Smooth muscle cell (in vitro differentiated cells): ENCODE measurements around the gene OIT3. TPM values are rescaled to one million over a fixed set of nuclear protein-coding genes. Genes with fewer than 3 reads are reported as not detected.

Experiments used
- DNase-seq: peaks from one replicate; lab custom pipeline; 2025; ENCODE audit not compliant: unreplicated experiment; lab: John Stamatoyannopoulos, UW
- H2AFZ ChIP-seq: fragments of 200-600 bp; sonication (generic); 2 replicates; pipeline ENCODE4 v1.6.0; 2016; ENCODE audit warnings: antibody characterized with exemption, low read depth, mild to moderate bottlenecking
- H3F3A ChIP-seq: fragments of 200-600 bp; sonication (generic); 2 replicates; pipeline ENCODE4 v1.6.0; 2017; ENCODE audit warnings: antibody characterized with exemption, low read depth
- H3K27ac ChIP-seq: fragments of 200-600 bp; sonication (generic); 2 replicates; pipeline ENCODE4 v1.5.1; 2016; ENCODE audit warnings: low read depth, mild to moderate bottlenecking
- H3K27me3 ChIP-seq: fragments of 200-600 bp; sonication (generic); 2 replicates; pipeline ENCODE4 v1.6.1; 2016; ENCODE audit warnings: low read depth, mild to moderate bottlenecking
- H3K36me3 ChIP-seq: fragments of 200-600 bp; sonication (generic); 2 replicates; pipeline ENCODE4 v1.5.1; 2016; ENCODE audit warnings: low read depth
- H3K4me1 ChIP-seq: fragments of 200-600 bp; sonication (generic); 2 replicates; pipeline ENCODE4 v1.5.1; 2016; ENCODE audit warnings: low read depth
- H3K4me2 ChIP-seq: fragments of 200-600 bp; sonication (generic); 2 replicates; pipeline ENCODE4 v1.6.0; 2016; ENCODE audit warnings: mild to moderate bottlenecking
- H3K4me3 ChIP-seq: fragments of 200-600 bp; sonication (generic); 2 replicates; pipeline ENCODE4 v1.5.1; 2016; ENCODE audit warnings: mild to moderate bottlenecking
- H3K79me2 ChIP-seq: fragments of 200-600 bp; sonication (generic); 2 replicates; pipeline ENCODE4 v1.6.0; 2016; ENCODE audit warnings: low read depth, mild to moderate bottlenecking
- H3K9ac ChIP-seq: fragments of 200-600 bp; sonication (generic); 2 replicates; pipeline ENCODE4 v1.6.0; 2016; ENCODE audit warnings: low read depth
- H3K9me3 ChIP-seq: fragments of 200-600 bp; sonication (generic); replicated peaks from 2 replicates; pipeline ENCODE4 v1.5.1; 2016; ENCODE audit warnings: low read depth
- H4K20me1 ChIP-seq: fragments of 200-600 bp; sonication (generic); 2 replicates; pipeline ENCODE4 v1.6.0; 2016; ENCODE audit warnings: low read depth
- CTCF ChIP-seq: fragments of 200-600 bp; sonication (generic); IDR thresholded peaks from 2 replicates; pipeline ENCODE4 v1.5.1; 2017; ENCODE audit warnings: borderline replicate concordance, mild to moderate bottlenecking, antibody characterized with exemption; ENCODE audit not compliant: insufficient read depth, poor library complexity, severe bottlenecking
- WGBS: methylation state at CpG from one replicate; pipeline ENCODE4 v1.1.7; 2016; ENCODE audit warnings: low lambda C conversion rate; 5-methylcytosine and 5-hydroxymethylcytosine counted together
- polyA plus RNA-seq: library from polyadenylated mRNA; unstranded; fragments of >200 nt; fragmentation: Nextera tagmentation; extraction: Ambion mirVana; gene quantifications from 2 replicates; pipeline ENCODE4 v1.2.1, GENCODE V29; 2016
- total RNA-seq: library from RNA; depleted of rRNA; stranded (reverse); fragments of >200 nt; gene quantifications from 2 replicates; pipeline ENCODE4 v1.2.3, GENCODE V29; 2014

Gene OIT3
- total and polyA plus RNA-seq, 2 experiments from 2014 or later: 0.08 TPM; not detected in 1

- no peaks in the 10 kb centered on the region for H3K79me2 ChIP-seq
Observed at GRCh38 chr10:72924351-72924750, 30.8 kb downstream of the OIT3 start.

GRCh38 chr10:72925951-72926465 is 32.5 kb downstream of the OIT3 start:
- no peak overlapping the region for H3K27ac ChIP-seq
- H3K9me3 ChIP-seq: no peaks in the 10 kb centered on the region
- no peak for DNase-seq
- H3K9ac ChIP-seq: no peak overlapping the region
- H3K4me2 ChIP-seq: no peak overlapping the region
- no peak overlapping the region for H2AFZ ChIP-seq
- H3K79me2 ChIP-seq: no peaks in the 10 kb centered on the region
- 95% methylated on average over 3 of the region's 3 CpGs for WGBS
- H4K20me1 ChIP-seq: no peaks in the 10 kb centered on the region
- TF ChIP-seq CTCF: no peak
- H3K4me3 ChIP-seq: no peak overlapping the region
- no peaks in the 10 kb centered on the region for H3K27me3 ChIP-seq
- H3K36me3 ChIP-seq: no peaks in the 10 kb centered on the region
- H3K4me1 ChIP-seq: no peaks in the 10 kb centered on the region
- H3F3A ChIP-seq: no peaks in the 10 kb centered on the region

More at GRCh38 chr10:72924351-72924750, 30.8 kb downstream of the OIT3 start:
- no peaks in the 10 kb centered on the region for H3K27me3 ChIP-seq
- 94% methylated on average over 13 of the region's 13 CpGs for WGBS
- H4K20me1 ChIP-seq: no peaks in the 10 kb centered on the region
- H3K27ac ChIP-seq: no peak overlapping the region
- H3K4me1 ChIP-seq: no peaks in the 10 kb centered on the region
- no peak overlapping the region for H3K4me3 ChIP-seq
- no peak for TF ChIP-seq CTCF
- no peak overlapping the region for H2AFZ ChIP-seq
- H3K9ac ChIP-seq: no peak overlapping the region
- DNase-seq: no peak
- H3K9me3 ChIP-seq: no peaks in the 10 kb centered on the region
- no peaks in the 10 kb centered on the region for H3K36me3 ChIP-seq
- no peak overlapping the region for H3K4me2 ChIP-seq
- H3F3A ChIP-seq: no peaks in the 10 kb centered on the region

- Histone ChIP-seq H3K4me3 (no peak overlapping the region), H3K27ac (no peak overlapping the region), H3K9ac (no peak overlapping the region), H3K4me2 (no peak overlapping the region), H3K4me1 (no peaks in the 10 kb centered on the region), H3K36me3 (no peaks in the 10 kb centered on the region), H4K20me1 (no peaks in the 10 kb centered on the region), H2AFZ (no peak overlapping the region), H3K79me2 (no peaks in the 10 kb centered on the region), H3F3A (no peaks in the 10 kb centered on the region), H3K27me3 (no peaks in the 10 kb centered on the region), H3K9me3 (no peaks in the 10 kb centered on the region)
- WGBS: 87% methylated on average over 5 of the region's 5 CpGs
- no peak for TF ChIP-seq CTCF
- DNase-seq: no peak
Observed at GRCh38 chr10:72927485-72927884, 33.9 kb downstream of the OIT3 start.

GRCh38 chr10:72928798-72929197 is 35.3 kb downstream of the OIT3 start:
- Histone ChIP-seq H3K36me3 (no peaks in the 10 kb centered on the region), H3K4me2 (no peak overlapping the region), H3K27me3 (no peaks in the 10 kb centered on the region), H3F3A (no peaks in the 10 kb centered on the region), H3K4me1 (no peaks in the 10 kb centered on the region), H3K27ac (no peak overlapping the region), H3K9me3 (no peaks in the 10 kb centered on the region), H3K4me3 (no peak overlapping the region), H4K20me1 (no peaks in the 10 kb centered on the region), H3K79me2 (no peaks in the 10 kb centered on the region), H3K9ac (no peak overlapping the region), H2AFZ (no peak overlapping the region)
- no peak for DNase-seq
- WGBS: 97% methylated on average over 5 of the region's 5 CpGs
- TF ChIP-seq CTCF: no peak
